PFSK-1 (cell line): ENCODE results near the gene KIF1B.

Source experiments
- FOXP2 ChIP-seq: optimal IDR thresholded peaks from 2 replicates; pipeline ENCODE3; 2011; ENCODE audit warnings: borderline replicate concordance, control low read depth, inconsistent platforms; ENCODE audit not compliant: insufficient read depth; ENCODE audit errors: extremely low read length, extremely low read depth
- POLR2AphosphoS5 ChIP-seq: IDR thresholded peaks from 2 replicates; pipeline ENCODE4 v1.6.1; 2012; ENCODE audit warnings: low read depth, mild to moderate bottlenecking, control low read depth, low read length, moderate library complexity
- SIN3A ChIP-seq: IDR thresholded peaks from 2 replicates; pipeline ENCODE4 v1.6.1; 2012; ENCODE audit warnings: mild to moderate bottlenecking, low read length, moderate library complexity, borderline replicate concordance; ENCODE audit not compliant: insufficient read depth
- TAF1 ChIP-seq: IDR thresholded peaks from 2 replicates; pipeline ENCODE4 v1.6.1; 2012; ENCODE audit warnings: low read length, control low read depth, borderline replicate concordance; ENCODE audit not compliant: insufficient read depth
- TF ChIP-seq, protein P1 (sequence below), 2 experiments: IDR thresholded peaks; 2 replicates each; pipeline versions ENCODE4 v1.6.1 to v1.8.0; 2011 to 2012; ENCODE audit warnings: low read depth in 2 of 2, low read length in 2 of 2, control low read depth in 1 of 2, inconsistent platforms in 1 of 2, mild to moderate bottlenecking in 1 of 2, moderate library complexity in 1 of 2; ENCODE audit not compliant: insufficient read depth in 1 of 2

The KIF1B gene

DNA sequence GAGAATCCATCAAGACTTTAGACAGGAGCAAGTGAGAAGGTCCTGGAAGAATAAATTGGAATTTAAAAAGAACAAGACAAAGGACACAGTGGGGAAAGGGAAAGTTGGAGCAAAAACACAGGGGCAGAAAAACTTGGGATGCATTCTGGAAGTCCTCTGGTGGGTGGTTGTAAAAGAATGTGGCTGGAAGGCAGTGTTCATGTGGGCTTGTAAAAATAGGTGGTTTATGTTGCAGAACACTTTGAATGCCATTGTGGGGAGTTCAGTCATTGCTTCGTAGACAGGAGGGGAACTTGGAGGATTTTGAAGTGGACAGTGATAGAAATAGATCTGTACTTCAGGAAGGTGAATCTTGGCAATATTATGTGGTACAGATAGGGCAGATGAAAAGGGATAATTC, 15.2 kb downstream of the KIF1B start:
- TF ChIP-seq POLR2AphosphoS5 = no peak
- no peak for TF ChIP-seq TAF1
- no peak for TF ChIP-seq SIN3A
- no peak for TF ChIP-seq FOXP2
- TF ChIP-seq, protein P1, sequence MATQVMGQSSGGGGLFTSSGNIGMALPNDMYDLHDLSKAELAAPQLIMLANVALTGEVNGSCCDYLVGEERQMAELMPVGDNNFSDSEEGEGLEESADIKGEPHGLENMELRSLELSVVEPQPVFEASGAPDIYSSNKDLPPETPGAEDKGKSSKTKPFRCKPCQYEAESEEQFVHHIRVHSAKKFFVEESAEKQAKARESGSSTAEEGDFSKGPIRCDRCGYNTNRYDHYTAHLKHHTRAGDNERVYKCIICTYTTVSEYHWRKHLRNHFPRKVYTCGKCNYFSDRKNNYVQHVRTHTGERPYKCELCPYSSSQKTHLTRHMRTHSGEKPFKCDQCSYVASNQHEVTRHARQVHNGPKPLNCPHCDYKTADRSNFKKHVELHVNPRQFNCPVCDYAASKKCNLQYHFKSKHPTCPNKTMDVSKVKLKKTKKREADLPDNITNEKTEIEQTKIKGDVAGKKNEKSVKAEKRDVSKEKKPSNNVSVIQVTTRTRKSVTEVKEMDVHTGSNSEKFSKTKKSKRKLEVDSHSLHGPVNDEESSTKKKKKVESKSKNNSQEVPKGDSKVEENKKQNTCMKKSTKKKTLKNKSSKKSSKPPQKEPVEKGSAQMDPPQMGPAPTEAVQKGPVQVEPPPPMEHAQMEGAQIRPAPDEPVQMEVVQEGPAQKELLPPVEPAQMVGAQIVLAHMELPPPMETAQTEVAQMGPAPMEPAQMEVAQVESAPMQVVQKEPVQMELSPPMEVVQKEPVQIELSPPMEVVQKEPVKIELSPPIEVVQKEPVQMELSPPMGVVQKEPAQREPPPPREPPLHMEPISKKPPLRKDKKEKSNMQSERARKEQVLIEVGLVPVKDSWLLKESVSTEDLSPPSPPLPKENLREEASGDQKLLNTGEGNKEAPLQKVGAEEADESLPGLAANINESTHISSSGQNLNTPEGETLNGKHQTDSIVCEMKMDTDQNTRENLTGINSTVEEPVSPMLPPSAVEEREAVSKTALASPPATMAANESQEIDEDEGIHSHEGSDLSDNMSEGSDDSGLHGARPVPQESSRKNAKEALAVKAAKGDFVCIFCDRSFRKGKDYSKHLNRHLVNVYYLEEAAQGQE (IDR thresholded peaks at IDR 0.05; ENCODE audit: insufficient read depth in 1 of 2, low read depth in 2 of 2, low read length in 2 of 2) = no peak

DNA sequence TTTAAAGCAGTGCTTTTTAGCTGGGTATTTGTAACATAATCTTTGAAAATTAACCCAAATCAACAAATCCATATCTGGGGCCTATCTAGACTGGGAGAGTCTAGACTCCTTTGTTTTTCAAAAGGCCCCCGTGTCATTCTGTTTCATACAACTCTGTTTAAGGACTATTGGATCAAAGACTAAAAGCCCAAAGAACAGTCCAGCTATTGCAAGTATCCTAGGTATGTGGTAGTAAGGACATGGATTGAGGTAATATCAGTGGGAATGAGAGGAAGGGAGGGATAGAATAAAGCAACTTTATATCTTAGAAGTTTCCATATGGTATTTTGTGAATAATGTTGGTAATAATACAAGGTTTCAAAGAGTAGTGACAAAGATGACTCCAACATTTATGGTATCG, 18.2 kb downstream of the KIF1B start:
- TF ChIP-seq SIN3A = no peak
- TF ChIP-seq, protein P1 (IDR thresholded peaks at IDR 0.05; ENCODE audit: insufficient read depth in 1 of 2, low read depth in 2 of 2, low read length in 2 of 2) = no peak
- no peak for TF ChIP-seq TAF1
- TF ChIP-seq FOXP2 = no peak
- no peak for TF ChIP-seq POLR2AphosphoS5

DNA sequence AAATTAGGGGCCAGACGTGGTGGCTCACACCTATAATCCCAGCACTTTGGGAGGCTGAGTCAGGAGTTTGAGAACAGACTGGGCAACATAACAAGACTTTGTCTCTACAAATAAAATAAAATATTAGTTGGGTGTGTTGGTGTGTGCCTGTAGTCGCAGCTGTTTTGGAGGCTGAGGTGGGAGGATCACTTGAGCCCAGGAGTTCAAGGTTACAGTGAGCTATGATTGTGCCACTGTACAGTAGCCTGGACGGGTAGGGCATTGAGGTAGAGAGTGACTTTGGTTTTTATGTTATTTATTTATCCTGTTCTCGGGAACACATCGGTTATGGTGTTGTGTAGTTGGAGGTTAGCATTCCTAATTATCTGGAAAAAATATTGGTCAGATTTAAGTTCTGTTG, 19.5 kb downstream of the KIF1B start:
- TF ChIP-seq, protein P1 (IDR thresholded peaks at IDR 0.05; ENCODE audit: insufficient read depth in 1 of 2, low read depth in 2 of 2, low read length in 2 of 2) = no peak
- TF ChIP-seq FOXP2 = no peak
- no peak for TF ChIP-seq TAF1
- no peak for TF ChIP-seq POLR2AphosphoS5
- no peak for TF ChIP-seq SIN3A

DNA sequence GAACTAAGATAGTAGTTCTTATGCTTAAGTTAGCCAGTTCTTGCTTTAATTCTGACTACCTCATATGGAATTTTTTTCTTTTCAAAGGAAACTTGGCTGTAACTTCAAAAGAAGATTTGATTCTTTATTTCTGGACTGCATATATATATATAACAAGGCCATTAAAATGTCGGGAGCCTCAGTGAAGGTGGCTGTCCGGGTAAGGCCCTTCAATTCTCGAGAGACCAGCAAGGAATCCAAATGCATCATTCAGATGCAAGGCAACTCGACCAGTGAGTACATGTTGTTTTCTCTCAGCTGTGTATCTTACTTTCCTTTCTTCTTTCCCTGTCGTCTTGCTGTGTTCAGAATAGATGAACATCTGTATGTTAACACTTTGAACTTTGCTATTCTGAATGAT, 21.8 kb downstream of the KIF1B start:
- TF ChIP-seq FOXP2 (no peak), POLR2AphosphoS5 (no peak), SIN3A (no peak), TAF1 (no peak)

DNA sequence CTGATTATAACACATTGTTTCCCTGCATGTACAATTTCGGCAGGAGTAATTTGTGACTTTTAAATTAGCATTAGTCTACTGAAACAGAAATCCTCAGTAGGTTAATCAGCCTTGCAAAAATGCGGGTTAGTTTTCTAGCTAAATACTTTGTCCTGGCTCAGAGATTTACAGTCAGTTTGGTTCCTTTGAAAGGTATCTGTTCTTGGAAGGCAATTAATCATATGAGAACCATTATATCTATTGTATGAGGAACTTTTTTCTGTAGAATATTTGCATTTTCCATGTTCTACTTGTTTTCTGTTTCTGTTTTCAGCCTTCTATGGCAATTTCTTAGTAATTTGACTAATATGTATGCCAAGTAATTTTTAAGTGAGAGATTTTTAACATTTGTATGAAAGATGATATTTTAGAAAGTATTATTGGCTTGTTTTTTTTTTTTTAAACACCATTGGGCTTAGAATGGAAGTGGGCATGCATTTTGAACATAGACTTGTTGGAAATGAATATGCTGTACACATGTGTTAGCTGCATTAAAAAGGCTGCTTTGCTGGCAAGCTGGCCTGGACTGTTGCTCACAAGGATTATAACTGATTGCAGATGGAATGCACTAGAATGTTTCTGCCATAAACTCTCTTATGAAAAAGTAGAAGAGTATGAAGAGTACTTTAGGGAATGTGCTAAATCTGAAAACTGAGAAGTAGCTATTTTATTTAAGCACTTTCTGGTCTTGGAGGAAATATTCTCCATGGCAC, 26.2 kb downstream of the KIF1B start:
- TF ChIP-seq, protein P1 (IDR thresholded peaks at IDR 0.05; ENCODE audit: insufficient read depth in 1 of 2, low read depth in 2 of 2, low read length in 2 of 2) = no peak
- no peak for TF ChIP-seq POLR2AphosphoS5
- no peak for TF ChIP-seq TAF1
- no peak for TF ChIP-seq SIN3A
- TF ChIP-seq FOXP2 = no peak
